GM21576 (cell line): Measurements from ENCODE around the gene HNRNPLL.

Experiments used
- ATAC-seq: cut with Tn5 transposase; IDR thresholded peaks from one replicate; pipeline ENCODE4 v1.9.1; 2021; ENCODE audit warnings: mild to moderate bottlenecking, moderate library complexity; ENCODE audit not compliant: unreplicated experiment

The HNRNPLL gene

DNA sequence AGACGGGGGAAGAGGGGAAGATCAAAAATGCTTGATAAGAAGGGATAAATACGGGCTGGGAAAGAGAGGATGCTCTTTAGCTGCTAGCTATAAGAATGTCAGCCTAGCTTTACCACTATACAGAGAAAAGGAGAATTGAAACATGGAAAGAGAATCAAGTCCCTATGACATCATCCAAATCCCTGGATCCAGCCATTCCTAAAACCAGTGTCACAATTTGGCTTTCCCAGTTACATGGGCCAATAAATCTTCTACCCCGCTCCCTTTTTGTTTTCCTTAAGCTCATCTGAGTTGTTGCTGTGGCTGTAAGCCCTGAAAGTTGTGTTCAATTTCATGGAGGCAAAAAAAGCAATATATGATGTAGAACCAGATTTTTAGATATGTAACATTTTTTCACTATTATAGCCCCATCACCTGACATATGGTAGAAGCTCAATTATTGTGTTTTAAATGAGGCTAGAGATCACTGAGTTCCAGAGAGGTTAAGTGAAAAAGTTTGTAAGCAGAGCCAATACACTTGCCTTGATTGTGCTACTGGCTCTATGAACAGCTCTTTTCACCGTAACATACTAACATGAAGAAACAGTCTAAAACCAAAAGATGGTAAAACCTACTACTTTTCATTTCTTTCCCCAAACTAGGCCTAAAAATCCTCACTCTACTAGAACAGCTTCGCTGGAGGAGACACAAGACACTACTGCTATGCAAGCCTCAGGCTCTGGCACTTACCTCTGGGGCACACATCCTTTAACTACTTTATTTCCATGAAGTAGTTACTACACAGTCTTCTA lies 4.3 kb downstream of the HNRNPLL start:
- no peak for ATAC-seq

DNA sequence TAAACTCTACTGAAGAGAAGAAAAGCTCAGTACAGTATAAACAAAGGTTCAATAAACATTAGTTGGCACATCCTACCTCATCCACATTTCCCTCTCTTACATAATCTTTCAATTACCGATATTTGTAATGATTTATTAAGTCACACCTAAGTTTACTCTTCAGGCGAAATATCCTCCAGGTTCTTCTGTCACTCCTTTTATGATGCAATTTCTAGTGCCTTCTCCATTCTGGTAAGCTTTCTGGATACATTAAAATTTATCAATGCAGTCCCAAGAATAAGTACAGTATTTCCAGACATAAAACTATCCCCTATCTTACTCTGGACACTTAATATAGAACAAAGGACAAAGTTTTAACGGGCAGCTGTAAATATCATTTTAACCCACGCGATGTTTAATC lies 5.6 kb downstream of the HNRNPLL start:
- no peak for ATAC-seq

DNA sequence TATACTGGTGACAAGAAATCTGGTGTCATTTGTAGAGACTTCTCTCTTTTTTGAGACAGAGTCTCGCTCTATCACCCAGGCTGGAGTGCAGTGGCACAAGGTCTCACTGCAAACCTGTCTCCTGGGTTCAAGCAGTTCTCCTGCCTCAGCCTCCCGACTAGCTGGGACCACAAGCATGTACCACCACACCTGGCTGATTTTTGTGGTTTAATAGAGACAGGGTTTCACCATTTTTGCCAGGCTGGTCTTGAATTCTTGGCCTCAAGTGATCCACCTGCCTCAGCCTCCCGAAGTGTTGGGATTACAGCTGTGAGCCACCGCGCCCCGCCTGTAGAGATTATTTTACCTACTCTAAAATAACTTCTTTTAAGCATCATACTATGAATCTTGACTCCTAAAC lies 6.5 kb downstream of the HNRNPLL start:
- ATAC-seq, result no peak

DNA sequence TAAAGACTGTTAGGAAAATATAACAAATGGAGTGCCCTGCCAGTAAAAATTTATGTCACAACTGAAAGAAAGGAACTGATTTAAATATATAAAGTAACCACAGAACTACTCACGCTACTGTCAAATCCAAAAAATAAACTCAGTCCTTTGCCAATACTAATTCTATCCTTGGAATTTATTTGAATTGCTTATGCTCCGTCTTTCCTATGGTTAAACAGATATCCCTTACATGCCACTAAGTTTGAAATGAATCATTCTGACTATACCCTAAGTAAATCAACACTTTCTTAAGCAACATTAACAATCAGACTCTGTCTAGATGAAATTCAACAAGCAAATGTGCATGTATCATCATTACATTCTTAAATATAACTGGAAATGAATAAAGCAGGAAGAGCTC lies 9.8 kb downstream of the HNRNPLL start:
- no peak for ATAC-seq

DNA sequence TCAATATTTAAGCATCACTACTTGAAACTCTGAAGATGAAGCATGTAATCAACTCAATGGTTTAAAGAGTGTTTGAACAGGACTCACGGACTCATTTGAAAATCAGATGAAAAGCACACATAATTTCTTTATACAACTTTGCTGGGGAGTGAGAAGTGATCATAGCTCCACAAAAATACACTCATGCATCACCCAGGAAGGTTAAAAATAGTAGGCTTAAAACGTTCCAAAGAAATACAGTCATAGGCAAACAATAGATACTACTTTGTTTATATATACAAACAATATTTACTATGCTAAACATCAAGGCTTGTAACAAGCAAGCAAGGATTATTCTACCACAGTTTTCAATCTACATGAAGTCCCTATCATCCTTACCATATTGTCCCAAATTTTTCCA lies 11.6 kb downstream of the HNRNPLL start:
- no peak for ATAC-seq

DNA sequence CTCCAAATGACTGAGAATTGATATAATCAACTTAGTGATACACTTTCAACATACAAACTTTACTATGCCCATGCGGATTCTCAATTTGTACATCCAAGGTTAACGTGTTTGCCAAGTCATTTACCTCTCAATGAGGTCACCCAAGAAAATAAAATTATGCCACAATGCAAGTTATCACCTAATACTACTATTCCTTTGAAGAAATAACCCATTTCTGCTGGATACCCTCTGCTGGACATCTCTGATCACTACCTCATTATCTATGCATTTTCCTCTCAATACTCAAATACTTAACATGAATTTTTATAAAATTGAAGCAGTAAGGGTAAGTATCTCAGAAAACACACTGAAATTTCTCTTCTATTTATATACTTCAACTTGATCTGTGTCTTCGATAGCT lies 12.7 kb downstream of the HNRNPLL start:
- no peak for ATAC-seq

DNA sequence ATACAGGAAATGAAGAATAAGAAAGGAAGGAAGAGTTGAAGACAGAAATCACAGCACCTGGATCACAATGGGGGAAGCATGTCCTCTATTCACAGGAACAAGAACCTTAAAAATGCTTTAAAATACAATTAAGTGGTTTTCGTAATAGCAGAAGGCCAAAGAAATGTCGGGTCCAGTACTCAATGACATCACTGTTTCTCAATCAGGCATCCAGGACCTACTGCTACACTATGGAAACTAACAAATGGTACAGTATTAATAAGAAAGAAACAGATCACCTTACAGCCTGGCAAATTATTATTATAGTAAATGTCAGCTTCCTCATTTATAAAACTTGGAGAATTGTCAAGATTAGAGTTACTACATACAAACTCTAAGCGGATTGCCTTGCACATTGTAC lies 15.8 kb downstream of the HNRNPLL start:
- no peak for ATAC-seq

DNA sequence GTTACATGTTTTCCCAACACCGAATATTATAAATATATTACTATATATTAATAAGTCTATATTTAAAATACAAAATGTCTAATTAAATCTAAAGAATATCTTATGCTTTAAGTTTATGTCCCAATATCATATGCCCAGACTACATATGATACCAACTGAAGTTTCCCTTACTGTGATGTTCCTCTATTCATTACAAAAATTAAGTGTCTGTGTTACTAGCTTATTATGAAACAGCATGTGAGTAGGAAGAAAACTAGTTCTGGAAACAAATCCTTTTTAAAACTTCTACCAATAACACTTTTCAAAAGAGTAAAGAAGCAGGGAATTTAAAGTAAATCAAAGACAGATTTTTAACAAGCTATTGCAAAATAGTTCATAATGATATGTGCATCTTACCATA lies 17.8 kb downstream of the HNRNPLL start:
- ATAC-seq, result no peak

DNA sequence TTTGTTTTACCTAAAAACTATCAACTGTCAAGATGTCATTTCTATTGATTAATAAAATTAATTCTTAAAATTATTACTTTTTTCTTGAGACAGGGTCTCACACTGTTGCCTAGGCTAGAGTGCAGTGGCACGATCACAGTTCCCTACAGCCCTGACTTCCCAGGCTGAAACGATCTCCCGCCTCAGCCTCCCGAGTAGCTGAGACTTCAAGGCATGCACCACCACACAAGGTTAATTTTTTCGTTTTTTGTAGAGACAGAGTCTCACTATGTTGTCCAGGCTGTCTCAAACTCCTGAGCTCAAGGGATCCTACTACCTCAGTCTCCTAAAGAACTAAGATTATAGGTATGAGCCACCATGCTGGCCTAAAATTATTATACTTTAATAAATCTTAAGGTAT lies 18.7 kb downstream of the HNRNPLL start:
- ATAC-seq, result no peak

DNA sequence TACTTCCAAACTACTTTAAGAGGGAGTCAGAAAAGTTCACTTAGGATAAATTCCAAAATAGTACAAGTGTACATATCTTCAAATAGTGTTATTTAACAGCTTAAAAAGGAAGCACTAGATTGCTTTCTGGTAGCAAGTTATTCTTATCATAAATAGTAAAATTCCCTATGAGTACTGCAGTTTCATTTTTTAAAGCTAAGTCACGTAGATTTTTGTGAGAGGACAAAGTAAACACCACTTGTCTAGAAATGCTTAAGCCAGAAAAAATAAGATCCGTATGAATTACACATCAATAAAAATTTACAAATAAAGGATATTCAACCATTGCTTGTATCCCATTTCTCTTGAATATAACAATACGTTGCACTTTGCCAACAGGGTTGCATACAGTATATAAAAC lies 19.2 kb downstream of the HNRNPLL start:
- no peak for ATAC-seq

DNA sequence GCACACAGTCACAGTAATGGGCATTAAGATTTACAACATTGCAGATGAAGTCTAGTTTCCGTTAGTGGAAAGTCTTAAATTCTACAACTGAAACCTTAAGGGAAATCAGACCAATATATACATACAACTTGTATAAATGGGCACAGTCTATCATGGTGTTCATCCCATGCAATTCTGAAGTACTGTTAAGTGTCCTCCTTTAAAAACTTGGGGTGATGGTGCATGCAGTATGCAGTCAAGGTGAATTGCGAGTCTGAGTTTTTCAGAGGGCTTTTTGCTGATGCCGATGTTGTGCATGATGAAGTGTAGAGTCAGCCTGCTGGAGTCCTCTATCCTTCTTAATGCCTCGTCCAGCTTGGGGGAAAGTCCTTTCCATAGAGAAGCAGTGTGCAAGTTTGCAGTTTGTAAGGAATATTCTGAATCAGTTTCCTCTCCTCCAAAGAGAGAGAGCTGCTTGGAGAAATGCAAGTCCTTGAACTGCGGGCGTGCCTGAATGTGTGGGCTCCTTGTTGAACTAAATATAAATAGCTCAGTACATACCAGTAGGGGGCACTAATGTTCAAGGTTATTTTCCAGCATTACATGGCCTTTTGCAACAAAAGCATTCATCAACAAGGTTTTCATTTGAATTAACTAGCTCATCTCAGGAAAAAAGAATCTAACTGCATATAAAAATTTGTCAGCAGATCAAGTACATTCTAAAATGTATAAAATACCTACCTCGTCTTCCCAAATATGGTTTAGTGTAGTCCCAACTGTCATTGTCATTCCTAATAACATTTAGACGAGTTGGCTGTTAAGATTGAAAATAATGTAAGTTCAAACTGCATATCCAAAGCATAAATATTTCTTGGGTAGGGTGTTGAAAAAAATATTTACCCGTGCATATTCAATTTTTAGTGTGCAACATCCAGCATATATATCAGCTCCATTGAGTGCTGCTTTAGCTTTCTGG lies 21.3 kb downstream of the HNRNPLL start:
- ATAC-seq, result peak; percentile 62

DNA sequence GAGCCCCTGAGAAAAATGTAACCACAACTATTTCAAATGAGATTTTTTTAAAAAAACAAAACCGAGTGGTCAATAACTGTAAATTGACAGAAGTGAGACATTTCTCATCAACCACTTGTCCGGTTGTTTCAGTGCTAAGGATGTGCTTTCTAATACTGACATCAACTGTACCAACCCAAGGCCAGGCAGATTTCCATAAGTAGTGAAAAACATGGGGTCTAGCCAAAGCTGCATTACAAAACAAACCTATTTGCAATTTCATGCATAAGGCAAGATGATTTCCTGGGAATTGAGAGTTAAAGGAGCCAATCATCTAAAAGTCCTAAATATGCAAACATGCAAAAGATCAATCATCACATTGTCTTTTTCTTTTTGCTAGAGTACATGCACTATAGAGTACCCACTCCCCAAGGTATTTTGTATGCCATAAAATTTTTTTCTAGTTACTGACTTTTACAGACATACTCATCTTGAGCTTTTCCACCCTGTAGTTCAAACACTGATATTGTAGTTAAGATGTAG lies 22.6 kb downstream of the HNRNPLL start:
- no peak for ATAC-seq

DNA sequence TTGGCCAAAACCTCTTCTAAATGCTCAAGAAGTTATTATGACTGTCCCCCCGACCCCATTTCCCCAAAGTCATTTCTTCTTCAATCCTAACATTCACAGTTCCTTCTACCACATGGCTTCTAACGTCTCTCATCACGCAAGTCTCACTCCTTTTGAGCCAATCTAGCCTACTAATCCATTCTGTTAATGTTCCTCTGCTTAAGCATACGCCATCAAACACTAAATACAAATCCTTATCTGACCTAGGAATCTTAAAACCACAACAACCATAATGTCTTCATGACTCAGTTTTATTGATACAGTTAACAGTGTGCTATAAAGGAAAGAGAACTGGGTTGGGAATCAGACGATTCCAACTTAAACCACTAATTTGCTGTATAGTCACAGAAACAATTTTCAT lies 23.9 kb downstream of the HNRNPLL start:
- ATAC-seq, result no peak

DNA sequence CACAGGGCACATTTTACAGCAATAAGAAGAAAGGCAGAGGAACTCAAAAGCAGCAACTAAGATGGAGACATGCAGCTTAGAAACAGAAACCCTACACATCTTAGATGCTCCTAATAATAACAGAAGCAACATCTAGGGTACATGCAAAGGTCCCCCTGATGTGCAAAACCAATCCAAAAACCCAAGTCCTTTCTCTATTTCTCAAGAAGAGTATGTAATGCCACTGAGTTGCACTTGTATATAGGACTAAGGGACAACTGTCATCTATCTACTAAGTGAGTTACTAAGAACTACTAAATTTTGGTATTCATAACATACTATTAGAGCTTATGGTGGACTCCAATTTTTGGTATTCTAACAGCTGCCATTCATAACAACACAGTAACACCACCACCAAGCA lies 28.4 kb downstream of the HNRNPLL start:
- no peak for ATAC-seq

DNA sequence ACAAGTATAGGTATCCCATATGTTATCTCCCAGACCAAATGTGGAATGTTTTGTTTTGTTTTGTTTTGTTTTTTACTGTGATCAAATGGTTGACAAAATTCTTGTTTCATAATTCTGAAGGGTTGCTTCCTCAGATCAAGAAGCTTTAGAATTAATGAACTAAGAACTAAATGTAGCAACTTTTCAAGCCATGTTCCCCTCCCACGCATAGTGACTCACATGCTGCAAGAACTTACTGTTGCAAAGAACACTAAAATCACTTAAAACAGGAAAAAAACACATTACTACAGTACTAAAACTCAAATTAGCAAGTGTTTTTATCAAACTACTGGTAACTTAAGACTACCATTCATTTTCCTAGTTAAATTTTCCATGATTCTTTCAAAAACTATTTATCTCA lies 30.6 kb downstream of the HNRNPLL start:
- no peak for ATAC-seq

DNA sequence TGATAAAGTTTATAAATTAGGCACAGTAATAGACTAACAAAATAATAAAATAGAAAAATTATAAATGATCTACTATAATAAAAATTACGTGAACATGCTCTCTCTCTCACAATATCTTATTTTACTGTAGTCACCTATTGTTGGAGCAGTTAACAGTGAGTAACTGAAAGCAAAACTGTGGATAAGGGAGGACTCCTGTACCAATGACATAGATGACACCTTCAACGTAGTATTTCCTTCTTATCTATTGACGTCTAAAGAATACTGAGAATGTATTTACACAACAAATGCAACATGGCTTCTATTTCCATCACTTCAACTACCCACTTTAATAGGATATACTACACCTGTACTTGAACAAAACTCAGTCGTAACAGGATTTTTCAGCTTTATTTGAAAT lies 31.5 kb downstream of the HNRNPLL start:
- ATAC-seq, result no peak

DNA sequence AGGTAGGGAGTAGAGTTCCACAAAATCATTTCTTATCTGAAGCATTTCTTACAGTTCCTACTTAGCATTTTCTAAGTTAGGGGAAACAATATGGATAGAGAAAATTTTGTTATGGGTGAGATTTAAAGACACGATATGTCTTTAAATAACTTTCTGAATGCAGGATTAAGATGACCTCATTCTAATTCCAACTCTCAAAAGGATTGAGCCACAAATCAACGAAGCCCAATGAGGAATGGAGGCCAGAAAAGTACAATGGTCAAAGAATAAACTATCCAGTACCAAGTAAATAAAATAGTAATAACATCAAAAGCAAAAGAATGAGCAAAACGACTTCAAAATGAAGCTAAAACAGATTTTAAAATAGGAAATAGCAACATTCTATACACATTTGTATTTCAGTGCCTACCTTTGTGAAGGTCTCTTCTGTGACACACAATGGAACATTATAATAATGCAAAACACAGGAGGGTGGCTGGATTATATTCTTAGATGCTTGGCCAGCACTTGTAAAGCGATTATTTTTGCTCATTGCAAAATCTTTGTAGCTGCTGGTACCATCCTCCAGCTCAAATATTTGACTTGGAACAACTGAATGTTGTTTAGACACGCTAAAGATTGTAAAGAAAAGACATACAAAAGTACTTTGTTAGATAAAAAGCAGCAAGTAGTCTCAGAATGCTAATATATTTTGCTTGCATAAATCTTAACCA lies 33.8 kb downstream of the HNRNPLL start:
- no peak for ATAC-seq

DNA sequence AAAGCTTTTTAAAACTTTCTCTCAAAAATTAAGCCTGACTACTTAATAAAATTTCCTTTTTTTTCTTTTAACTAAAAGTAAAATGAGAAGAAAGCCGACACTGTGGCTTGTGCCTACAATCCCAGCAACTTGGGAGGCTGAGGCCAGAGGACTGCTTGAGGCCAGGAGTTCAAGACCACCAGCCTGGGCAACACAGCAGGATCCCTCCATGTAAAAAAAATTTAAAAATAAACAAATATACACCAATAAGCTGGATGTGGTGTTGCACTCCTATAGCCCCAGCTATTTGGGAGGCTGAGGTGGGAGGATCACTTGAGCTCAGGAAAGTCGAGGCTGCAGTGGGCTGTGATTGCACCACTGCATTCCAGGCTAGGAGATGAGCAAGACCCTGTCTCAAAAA lies 37.4 kb downstream of the HNRNPLL start:
- ATAC-seq, result no peak

DNA sequence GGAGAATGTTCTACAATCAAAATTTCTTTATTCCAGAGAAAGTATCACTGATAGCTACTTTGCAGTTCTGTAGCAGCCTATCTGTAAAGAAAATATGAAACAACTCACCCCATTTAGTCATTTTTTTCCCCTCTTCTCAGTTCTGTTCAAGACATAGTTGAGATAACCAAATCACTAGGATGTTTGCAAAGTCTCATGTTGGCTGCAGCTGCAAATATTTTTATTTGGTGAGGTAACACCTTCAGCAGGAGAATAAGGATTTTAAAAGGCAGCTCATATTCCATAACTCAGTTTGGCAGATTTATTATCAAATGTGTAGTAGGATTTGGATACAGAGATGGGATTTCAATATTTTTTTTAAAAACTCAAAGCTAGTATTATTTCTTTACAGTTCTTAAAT lies 41.0 kb downstream of the HNRNPLL start:
- ATAC-seq, result no peak

DNA sequence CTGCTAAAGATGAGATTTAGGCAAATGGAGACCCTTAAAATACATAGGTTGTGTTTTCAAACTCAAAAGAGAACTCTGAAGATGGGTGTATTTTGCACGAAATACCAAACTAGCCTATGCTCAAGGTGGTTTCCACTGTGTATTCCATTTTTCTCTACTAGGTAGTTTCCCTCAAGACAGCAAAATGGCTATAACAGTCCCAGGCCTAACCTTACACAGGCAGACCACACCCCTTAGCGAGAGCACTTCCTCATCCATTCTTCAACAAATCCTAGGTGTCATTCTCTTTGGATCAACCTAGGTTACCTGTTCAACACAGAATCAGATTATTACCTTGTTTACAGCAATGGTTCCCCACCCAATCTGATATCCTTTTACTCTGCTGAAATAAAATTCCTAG lies 42.6 kb downstream of the HNRNPLL start:
- ATAC-seq, result no peak

DNA sequence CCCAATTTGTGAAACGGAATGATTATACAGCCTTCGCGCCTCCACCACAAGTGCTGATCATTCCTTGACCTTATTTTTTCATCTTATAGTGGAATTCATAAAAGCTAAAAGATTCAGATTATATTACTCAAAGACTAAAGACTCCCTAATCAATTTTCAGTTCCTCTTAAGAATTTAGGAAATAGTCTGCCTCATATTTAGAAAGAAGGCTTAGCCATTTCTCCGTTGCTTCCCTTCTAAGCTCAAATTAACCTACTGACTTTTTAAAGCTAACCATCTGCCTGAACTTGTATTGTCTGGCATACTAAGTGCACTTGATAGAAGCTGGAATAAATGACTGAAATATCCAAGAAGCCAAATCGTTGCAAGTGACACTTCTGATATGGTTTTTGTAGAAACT lies 44.7 kb downstream of the HNRNPLL start:
- no peak for ATAC-seq
